ENCODE measurements around the gene C1QTNF8. TPM values are rescaled to one million over a fixed set of nuclear protein-coding genes. Genes with fewer than 3 reads are reported as not detected.

C1QTNF8 gene
- total RNA-seq, 1 donor from 2014 or later: not detected

GRCh38 chr16:1070864-1071408 is 25.1 kb downstream of the C1QTNF8 start:
- Mint-ChIP-seq H3K9me3 (ENCODE audit: unreplicated experiment) (no peaks in the 10 kb centered on the region), H3K4me1 (ENCODE audit: low read depth, unreplicated experiment) (no peaks in the 10 kb centered on the region), H3K36me3 (ENCODE audit: low read depth, unreplicated experiment) (no peaks in the 10 kb centered on the region), H3K4me3 (ENCODE audit: unreplicated experiment) (no peak overlapping the region), H3K27me3 (ENCODE audit: low read depth, unreplicated experiment) (peaks cover 20% of the 10 kb centered on the region), H3K27ac (ENCODE audit: unreplicated experiment) (no peak overlapping the region)
- no peaks in the 10 kb centered on the region for H3K36me3 ChIP-seq (ENCODE audit: insufficient read depth, low read length)
- no peak overlapping the region for H3K4me3 ChIP-seq (ENCODE audit: insufficient read depth, low read depth, low read length)
- peaks cover 33% of the 10 kb centered on the region for H3K27me3 ChIP-seq (ENCODE audit: insufficient read depth, low read length)
- H4K20me1 ChIP-seq (ENCODE audit: insufficient read depth, low read length): no peaks in the 10 kb centered on the region
- H3K4me1 ChIP-seq (ENCODE audit: insufficient read depth, low read length): no peaks in the 10 kb centered on the region
- FAIRE-seq (no peak), DNase-seq (ENCODE audit: low read depth) (no peak)
- no peak overlapping the region for H3K27ac ChIP-seq (ENCODE audit: low read depth, low read length)
- H2AFZ ChIP-seq (ENCODE audit: low read depth, low read length): no peak overlapping the region
- H3K9ac ChIP-seq (ENCODE audit: low read length): no peak overlapping the region
- H3K9me3 ChIP-seq (ENCODE audit: insufficient read depth, low read depth, low read length): no peaks in the 10 kb centered on the region
- TF ChIP-seq CTCF (IDR thresholded peaks at IDR 0.05; ENCODE audit: insufficient read depth, low read depth, low read length) (no peak), EZH2 (IDR thresholded peaks at IDR 0.05; ENCODE audit: insufficient read depth, low read length) (no peak)
- no peaks in the 10 kb centered on the region for H3K79me2 ChIP-seq (ENCODE audit: insufficient read depth, low read length)
- H3K4me2 ChIP-seq (ENCODE audit: low read length): no peak overlapping the region

- no peak overlapping the region for H3K27ac Mint-ChIP-seq (ENCODE audit: unreplicated experiment)
- Histone ChIP-seq H3K9ac (ENCODE audit: low read length) (no peak overlapping the region), H3K79me2 (ENCODE audit: insufficient read depth, low read length) (no peaks in the 10 kb centered on the region), H3K4me2 (ENCODE audit: low read length) (no peak overlapping the region), H3K27me3 (ENCODE audit: insufficient read depth, low read length) (peaks cover 34% of the 10 kb centered on the region), H2AFZ (ENCODE audit: low read depth, low read length) (no peak overlapping the region), H3K4me3 (ENCODE audit: insufficient read depth, low read depth, low read length) (no peak overlapping the region), H3K36me3 (ENCODE audit: insufficient read depth, low read length) (no peaks in the 10 kb centered on the region), H4K20me1 (ENCODE audit: insufficient read depth, low read length) (no peaks in the 10 kb centered on the region), H3K4me1 (ENCODE audit: insufficient read depth, low read length) (no peaks in the 10 kb centered on the region), H3K27ac (ENCODE audit: low read depth, low read length) (no peak overlapping the region), H3K9me3 (ENCODE audit: insufficient read depth, low read depth, low read length) (no peaks in the 10 kb centered on the region)
- FAIRE-seq: no peak
- peaks cover 21% of the 10 kb centered on the region for H3K27me3 Mint-ChIP-seq (ENCODE audit: low read depth, unreplicated experiment)
- no peak overlapping the region for H3K4me3 Mint-ChIP-seq (ENCODE audit: unreplicated experiment)
- H3K9me3 Mint-ChIP-seq (ENCODE audit: unreplicated experiment): no peaks in the 10 kb centered on the region
- no peaks in the 10 kb centered on the region for H3K4me1 Mint-ChIP-seq (ENCODE audit: low read depth, unreplicated experiment)
- DNase-seq (ENCODE audit: low read depth): no peak
- H3K36me3 Mint-ChIP-seq (ENCODE audit: low read depth, unreplicated experiment): no peaks in the 10 kb centered on the region
- TF ChIP-seq EZH2 (IDR thresholded peaks at IDR 0.05; ENCODE audit: insufficient read depth, low read length) (no peak), CTCF (IDR thresholded peaks at IDR 0.05; ENCODE audit: insufficient read depth, low read depth, low read length) (no peak)
Measured at GRCh38 chr16:1070084-1070863, 25.8 kb downstream of the C1QTNF8 start.

- Histone ChIP-seq H3K9ac (ENCODE audit: low read length) (no peak overlapping the region), H3K4me1 (ENCODE audit: insufficient read depth, low read length) (no peaks in the 10 kb centered on the region), H3K27me3 (ENCODE audit: insufficient read depth, low read length) (peaks cover 40% of the 10 kb centered on the region), H4K20me1 (ENCODE audit: insufficient read depth, low read length) (no peaks in the 10 kb centered on the region), H2AFZ (ENCODE audit: low read depth, low read length) (no peak overlapping the region), H3K4me3 (ENCODE audit: insufficient read depth, low read depth, low read length) (no peak overlapping the region), H3K4me2 (ENCODE audit: low read length) (no peak overlapping the region), H3K79me2 (ENCODE audit: insufficient read depth, low read length) (no peaks in the 10 kb centered on the region), H3K36me3 (ENCODE audit: insufficient read depth, low read length) (no peaks in the 10 kb centered on the region), H3K9me3 (ENCODE audit: insufficient read depth, low read depth, low read length) (no peaks in the 10 kb centered on the region), H3K27ac (ENCODE audit: low read depth, low read length) (no peak overlapping the region)
- DNase-seq (ENCODE audit: low read depth): no peak
- H3K27ac Mint-ChIP-seq (ENCODE audit: unreplicated experiment): no peak overlapping the region
- H3K27me3 Mint-ChIP-seq (ENCODE audit: low read depth, unreplicated experiment): peaks cover 33% of the 10 kb centered on the region
- H3K9me3 Mint-ChIP-seq (ENCODE audit: unreplicated experiment): no peaks in the 10 kb centered on the region
- H3K36me3 Mint-ChIP-seq (ENCODE audit: low read depth, unreplicated experiment): no peaks in the 10 kb centered on the region
- H3K4me3 Mint-ChIP-seq (ENCODE audit: unreplicated experiment): no peak overlapping the region
- TF ChIP-seq CTCF (IDR thresholded peaks at IDR 0.05; ENCODE audit: insufficient read depth, low read depth, low read length): no peak
- TF ChIP-seq EZH2 (IDR thresholded peaks at IDR 0.05; ENCODE audit: insufficient read depth, low read length): no peak
- FAIRE-seq: no peak
- no peaks in the 10 kb centered on the region for H3K4me1 Mint-ChIP-seq (ENCODE audit: low read depth, unreplicated experiment)
Measured at GRCh38 chr16:1069154-1069553, 26.9 kb downstream of the C1QTNF8 start.

Data from astrocyte (in vitro differentiated cells and primary cell).